NCI-H748 treated with DMSO at 0.1 percent for 48 hours (cell line): ENCODE results near the gene GPR132.
"Not testable (repeated sequence)": the region's sequence is repeated elsewhere in the genome, so short reads cannot be mapped to it uniquely, and the experiment has no call there.

ENCODE experiments used
- DNase-seq: peaks from one replicate; lab custom pipeline; 2025; lab: John Stamatoyannopoulos, UW

Gene GPR132

GRCh38 chr14:105065280-105066228, at the start of gene GPR132:
TSS of gene GPR132 (minus strand) at chr14:105065430. CDS start at chr14:105055420, 10,010 bp downstream.
- no peak for DNase-seq

GRCh38 chr14:105109243-105109642, 44.0 kb upstream of the GPR132 start:
- DNase-seq: not testable (repeated sequence)

GRCh38 chr14:105108516-105108864, 43.3 kb upstream of the GPR132 start:
- no peak for DNase-seq

GRCh38 chr14:105107781-105108515, 42.7 kb upstream of the GPR132 start:
- no peak for DNase-seq

- no peak for DNase-seq
Observed at GRCh38 chr14:105107351-105107750, 42.1 kb upstream of the GPR132 start.

- no peak for DNase-seq
Observed at GRCh38 chr14:105105158-105105557, 39.9 kb upstream of the GPR132 start.

GRCh38 chr14:105102893-105103292, 37.7 kb upstream of the GPR132 start:
- DNase-seq: no peak

- no peak for DNase-seq
Observed at GRCh38 chr14:105102361-105102870, 37.2 kb upstream of the GPR132 start.

- no peak for DNase-seq
Observed at GRCh38 chr14:105100910-105101309, 35.7 kb upstream of the GPR132 start.

- DNase-seq: no peak
Observed at GRCh38 chr14:105099778-105100177, 34.5 kb upstream of the GPR132 start.

GRCh38 chr14:105098316-105098715, 33.1 kb upstream of the GPR132 start:
- DNase-seq: no peak

- no peak for DNase-seq
Observed at GRCh38 chr14:105097794-105098127, 32.5 kb upstream of the GPR132 start.

- DNase-seq: no peak
Observed at GRCh38 chr14:105096206-105096875, 31.1 kb upstream of the GPR132 start.

GRCh38 chr14:105095236-105095805, 30.1 kb upstream of the GPR132 start:
- DNase-seq: no peak

GRCh38 chr14:105094193-105094907, 29.1 kb upstream of the GPR132 start:
- DNase-seq: no peak

GRCh38 chr14:105093431-105094192, 28.4 kb upstream of the GPR132 start:
- DNase-seq: peak; percentile 47

GRCh38 chr14:105093038-105093430, 27.8 kb upstream of the GPR132 start:
- DNase-seq: no peak

GRCh38 chr14:105092171-105093037, 27.2 kb upstream of the GPR132 start:
- no peak for DNase-seq

- DNase-seq: no peak
Observed at GRCh38 chr14:105091517-105092170, 26.4 kb upstream of the GPR132 start.
